ENCODE results near the gene RFT1.
"Not testable (repeated sequence)": the region's sequence is repeated elsewhere in the genome, so short reads cannot be mapped to it uniquely, and the experiment has no call there.

The RFT1 gene

DNA sequence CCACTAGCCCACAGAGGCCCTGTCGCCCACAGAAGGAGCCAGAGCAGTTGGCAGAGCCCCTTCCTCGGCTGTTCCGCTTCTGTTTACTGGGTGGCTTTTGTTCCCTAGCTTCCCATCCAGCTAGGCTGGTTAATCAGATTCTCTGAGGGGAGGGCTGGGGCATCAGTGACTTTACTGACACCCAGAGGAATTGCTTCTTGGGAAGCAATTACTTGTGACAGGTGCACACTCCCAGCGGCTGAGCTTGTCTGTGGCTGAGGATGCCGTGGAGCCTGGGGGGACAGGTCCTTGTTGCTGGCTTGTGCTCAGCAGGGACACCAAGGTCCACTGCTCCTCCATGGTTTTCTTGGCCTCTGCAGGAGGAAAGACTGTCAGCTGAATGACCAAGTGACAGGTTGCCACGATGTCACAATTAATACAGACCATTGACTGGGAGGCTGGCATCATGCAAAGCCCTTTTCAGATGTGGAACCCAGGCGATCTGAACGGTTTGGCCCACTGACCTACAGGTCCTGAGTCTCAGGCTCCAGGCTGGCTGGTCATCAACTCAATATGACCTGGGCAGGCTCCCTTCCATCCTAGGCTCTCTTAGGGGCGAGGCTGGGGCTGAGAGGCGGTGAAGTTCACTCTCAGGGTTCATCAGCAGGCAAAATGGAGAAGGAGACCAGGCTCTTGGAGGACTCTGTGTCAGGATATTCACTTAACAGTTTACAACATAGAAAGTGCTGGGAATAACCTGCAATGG lies 52.6 kb downstream of the RFT1 start:
- no peak overlapping the region for H3K4me3 ChIP-seq (ENCODE audit: low read length)
- DNase-seq (ENCODE audit: low read depth, low spot score), result no peak

DNA sequence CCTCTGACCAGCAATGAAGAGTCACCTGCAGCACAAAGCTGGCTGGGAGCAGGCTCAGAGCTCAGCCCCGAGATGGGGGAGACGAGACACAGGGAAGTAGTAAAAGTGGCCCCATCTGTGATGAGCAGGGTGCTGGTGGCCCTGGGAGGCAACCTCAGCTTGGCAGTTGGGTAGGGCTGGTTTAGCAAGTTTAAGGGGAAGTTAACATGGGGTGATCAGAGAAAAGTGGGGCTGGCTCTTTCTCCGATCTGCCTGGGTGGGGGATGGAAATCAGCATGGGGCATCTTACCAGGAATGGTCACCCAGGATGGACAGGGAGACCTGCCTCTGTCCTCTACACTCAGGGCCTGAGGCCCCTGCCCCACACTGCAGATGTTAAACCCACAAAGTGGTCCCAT lies 54.5 kb downstream of the RFT1 start:
- no peak overlapping the region for H3K4me3 ChIP-seq (ENCODE audit: low read length)
- DNase-seq (ENCODE audit: low read depth, low spot score), result no peak

DNA sequence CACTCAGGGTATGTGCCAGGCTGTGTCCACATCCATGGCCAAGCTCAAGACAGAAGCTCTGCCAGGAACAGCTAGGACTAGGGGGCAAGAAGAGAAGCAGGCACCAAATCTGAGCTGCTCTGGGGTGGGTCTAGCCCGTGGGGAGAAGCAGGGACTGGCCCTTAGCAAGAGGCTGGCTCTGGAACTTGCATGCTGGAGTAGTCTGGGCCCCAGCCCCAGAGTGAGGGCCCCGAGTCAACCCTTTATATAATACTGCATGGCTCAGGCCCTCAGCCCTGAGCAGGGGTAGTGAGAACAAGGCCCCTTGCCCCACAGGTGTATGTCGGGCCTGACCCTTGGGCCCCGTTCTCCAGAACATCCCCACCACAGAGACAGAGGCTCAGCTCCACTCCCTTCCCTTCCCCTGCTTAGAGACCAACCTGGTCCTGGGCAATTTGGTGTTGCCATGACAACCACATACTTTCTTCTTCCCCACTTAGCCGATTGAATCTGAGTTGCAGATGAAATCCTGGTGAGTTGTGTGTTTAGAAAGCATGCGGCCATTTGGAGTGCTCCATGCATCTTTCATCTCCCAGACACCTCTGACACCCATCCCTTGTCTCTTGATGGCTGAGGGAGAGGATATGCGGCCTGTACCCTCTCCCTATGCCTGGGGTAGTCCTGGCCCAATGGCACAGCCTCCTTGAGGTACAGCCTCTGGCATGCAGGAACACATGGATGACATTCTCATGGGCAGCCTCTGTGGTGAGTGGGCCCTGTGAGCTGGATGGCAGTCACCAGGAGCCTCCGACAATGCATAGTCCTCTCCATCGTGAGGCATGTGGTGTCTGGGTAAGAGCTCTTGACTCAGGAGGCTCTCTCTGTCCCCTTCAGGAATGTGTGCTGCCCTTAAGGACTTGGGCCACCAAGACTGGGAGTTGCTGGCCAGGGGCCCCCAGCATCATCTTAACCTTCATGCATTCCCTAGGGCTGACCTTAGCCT lies 55.2 kb downstream of the RFT1 start:
- H3K4me3 ChIP-seq (ENCODE audit: low read length), result no peak overlapping the region
- no peak for DNase-seq (ENCODE audit: low read depth, low spot score)

DNA sequence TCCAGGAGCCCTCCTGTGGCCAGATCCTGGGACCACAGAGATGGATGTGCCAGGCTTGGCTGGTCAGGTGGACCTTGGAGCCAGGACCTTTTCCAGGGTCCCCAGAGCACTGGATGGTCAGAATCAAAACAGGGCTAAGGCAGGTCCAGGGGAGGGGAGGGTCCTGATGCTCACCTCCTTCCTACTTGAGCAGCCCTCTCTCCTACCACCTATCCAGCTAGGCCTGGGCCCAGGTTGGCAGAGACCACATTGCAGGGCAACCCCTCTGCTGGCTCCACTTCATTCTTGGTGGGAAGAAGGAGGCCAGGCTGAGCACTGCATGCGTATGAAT lies 55.9 kb downstream of the RFT1 start:
- no peak overlapping the region for H3K4me3 ChIP-seq (ENCODE audit: low read length)
- DNase-seq (ENCODE audit: low read depth, low spot score), result no peak

DNA sequence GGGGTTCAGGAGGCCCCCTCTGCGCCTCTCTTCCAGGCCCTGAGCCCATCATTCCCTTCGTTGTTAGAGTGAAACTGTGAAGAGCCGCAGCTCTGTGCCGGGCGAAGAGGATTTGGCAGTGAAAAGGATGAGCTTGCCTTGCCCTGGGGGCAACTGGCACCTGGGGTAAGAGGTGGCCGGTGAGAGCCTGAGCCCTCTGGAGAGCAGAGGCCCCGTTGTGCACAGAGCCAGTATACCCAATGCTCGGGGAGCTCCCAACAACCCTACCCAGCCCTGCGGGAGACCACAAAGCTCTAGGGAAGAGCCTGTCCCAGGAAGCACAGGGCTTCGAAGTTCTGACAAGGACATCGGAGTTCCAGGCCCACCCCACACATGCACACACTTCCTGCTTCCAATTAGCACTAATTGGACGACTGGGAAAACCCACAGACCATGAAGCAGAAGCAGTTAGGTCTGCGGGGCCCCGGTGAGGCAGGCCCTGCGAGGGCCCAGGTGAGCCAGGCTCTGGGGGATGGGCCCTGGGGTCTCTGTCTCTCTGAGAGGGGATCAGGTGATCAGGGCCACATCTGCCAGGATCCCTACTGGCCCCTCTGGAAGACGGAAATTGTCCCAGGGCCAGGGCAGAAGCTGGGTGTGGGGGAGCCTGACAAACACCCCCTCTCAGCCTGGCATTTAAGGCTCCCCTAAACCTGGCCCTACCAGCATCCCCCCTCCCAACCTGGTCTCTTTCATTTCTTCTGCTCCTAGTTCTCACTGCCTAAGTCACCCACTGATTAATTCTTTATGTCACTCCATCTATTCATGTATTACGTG lies 56.5 kb downstream of the RFT1 start:
- DNase-seq (ENCODE audit: low read depth, low spot score), result no peak
- peak overlapping the region; percentile 61 for H3K4me3 ChIP-seq (ENCODE audit: low read length)

DNA sequence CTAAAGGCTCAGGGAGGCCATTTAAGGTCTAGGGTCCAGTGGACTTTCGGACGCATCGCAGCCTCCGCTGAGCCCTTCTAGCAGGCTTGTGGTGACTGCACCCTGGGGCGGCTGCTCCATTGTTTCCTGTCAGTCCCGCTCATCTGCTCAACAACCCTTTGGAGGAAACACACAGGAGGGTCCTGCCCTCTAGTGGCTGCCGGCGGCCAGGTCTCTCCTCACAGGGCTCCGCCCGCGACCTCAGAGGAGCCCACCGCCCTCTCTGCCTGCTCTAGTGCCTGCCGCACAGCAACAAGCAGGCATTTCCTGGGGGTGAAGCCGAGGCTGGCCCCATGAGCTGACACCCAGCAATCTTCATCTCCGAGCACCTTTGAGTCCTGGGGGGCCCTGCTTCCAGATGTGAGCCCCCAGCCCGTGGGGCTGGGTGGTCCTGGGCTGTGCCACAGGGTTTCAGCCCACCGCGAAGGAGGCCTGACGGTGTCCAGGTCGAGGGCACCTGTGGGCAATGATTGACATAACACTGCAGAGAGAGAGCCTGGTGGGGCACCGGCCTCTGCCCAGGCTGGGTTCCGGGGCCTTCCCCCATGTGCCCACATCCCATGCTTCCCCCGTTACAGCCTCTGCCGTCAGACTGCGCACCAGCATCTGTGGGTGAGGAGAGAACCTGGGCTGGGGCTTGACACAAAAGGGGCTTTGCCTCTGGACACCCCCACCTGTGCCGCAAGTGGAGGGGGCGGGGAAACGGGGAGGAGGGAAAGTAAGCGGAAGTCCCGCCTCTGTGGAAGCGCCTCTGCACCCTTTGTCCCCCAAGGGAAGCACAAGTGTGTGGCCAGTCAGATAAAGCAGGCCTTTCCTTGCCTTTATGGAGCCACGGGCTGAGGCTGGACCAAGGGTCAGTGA lies 57.3 kb downstream of the RFT1 start:
- DNase-seq (ENCODE audit: low read depth, low spot score), result peak; percentile 83
- peak overlapping the region; percentile 61 for H3K4me3 ChIP-seq (ENCODE audit: low read length)

DNA sequence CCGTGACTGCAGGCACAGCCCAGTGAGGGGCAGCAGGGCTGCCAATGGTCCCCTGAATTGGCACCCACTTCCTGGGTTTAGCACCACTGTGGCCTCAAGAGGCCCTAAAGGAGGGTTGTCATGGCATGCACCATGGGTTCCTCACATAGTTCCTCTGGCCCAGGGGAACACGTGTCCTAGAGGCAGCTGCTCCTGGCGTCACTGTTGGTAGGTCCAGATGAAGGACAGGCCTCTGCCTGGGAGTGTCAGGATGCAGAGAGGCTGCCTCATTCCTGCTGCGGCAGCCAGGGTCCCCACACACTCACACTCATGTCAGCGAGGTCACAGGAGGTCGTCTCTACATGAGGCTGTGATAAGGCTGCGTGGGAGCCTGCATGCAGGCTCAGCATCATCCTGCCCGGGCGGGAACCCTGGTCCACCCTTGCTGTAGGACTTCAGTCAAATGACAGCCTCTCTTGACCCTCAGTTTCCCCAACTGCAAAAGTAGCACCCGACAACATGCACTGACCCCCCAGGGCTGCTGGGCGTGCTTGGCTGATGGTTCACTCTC lies 58.3 kb downstream of the RFT1 start:
- H3K4me3 ChIP-seq (ENCODE audit: low read length), result peak overlapping the region; percentile 61; the same call in 1 of the 2 replicates
- DNase-seq (ENCODE audit: low read depth, low spot score), result no peak

DNA sequence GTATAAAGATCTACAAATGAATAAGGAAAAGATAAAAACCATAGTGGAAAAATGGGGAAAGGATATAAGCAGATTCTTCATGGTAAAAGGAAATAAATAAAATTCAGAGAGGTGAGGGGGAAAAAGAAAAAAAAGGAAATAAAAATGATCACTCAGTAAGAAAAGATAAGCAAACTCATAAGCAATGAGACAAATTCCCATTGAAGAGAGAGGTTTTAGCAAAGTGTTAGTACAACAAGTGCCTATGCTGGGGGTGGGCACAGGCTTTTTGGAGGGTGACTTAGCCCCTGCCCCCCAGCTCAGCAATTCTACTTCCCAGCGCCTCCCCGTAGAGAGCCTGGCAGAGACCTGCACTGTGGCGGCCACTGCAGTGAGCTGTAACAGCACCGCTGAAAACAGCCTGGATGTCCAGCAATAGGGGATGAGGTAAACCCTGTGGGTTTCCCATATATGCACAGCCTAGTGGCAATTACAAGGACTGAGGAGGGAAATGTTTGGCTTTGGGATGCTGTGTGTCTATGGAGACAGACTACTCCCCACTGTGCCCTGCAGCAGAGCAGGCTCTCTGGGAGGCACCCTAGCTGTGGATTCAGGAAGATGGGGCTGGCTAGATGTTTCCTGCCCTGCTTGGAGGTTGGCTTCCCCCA lies 60.7 kb downstream of the RFT1 start:
- H3K4me3 ChIP-seq (ENCODE audit: low read length), result no peak overlapping the region
- no peak for DNase-seq (ENCODE audit: low read depth, low spot score)

DNA sequence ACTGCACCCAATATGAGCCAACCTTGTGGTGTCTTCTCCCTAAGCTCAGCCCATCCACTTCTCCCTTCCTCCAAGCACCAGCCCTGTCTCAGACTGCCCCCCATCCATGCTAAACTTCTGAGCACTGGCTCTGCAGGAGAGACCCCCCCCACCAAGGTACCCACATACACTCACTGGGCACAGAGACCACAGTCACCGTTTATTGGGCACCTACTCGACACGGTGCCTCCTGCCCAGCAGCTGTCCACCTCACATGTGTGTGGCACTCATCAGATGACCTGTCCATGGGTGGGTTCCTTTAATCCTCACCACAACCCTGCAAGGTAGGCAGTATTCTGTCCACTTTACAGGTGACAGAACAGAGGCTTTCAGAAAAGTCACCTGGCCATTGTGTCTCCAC lies 62.1 kb downstream of the RFT1 start:
- no peak for DNase-seq (ENCODE audit: low read depth, low spot score)
- no peak overlapping the region for H3K4me3 ChIP-seq (ENCODE audit: low read length)

DNA sequence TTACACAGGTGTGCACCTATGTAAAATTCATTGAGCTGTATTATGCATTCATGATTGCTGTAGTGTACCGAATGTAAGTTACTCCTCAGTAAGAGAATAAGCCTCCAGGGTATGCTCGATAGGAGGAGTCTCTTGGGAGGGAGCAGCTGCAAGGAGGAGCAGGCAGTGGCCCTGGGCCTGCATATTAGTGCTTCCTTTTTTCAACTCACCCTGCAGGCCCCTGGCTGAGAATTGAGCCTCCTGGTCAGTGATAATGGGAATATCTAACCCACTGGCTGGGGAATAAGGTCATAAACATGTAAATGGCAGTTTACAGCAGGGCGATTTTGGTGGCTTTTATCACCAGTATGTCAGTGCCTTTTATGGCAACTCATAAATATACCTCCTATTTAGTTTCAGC lies 62.7 kb downstream of the RFT1 start:
- H3K4me3 ChIP-seq (ENCODE audit: low read length), result no peak overlapping the region
- no peak for DNase-seq (ENCODE audit: low read depth, low spot score)

DNA sequence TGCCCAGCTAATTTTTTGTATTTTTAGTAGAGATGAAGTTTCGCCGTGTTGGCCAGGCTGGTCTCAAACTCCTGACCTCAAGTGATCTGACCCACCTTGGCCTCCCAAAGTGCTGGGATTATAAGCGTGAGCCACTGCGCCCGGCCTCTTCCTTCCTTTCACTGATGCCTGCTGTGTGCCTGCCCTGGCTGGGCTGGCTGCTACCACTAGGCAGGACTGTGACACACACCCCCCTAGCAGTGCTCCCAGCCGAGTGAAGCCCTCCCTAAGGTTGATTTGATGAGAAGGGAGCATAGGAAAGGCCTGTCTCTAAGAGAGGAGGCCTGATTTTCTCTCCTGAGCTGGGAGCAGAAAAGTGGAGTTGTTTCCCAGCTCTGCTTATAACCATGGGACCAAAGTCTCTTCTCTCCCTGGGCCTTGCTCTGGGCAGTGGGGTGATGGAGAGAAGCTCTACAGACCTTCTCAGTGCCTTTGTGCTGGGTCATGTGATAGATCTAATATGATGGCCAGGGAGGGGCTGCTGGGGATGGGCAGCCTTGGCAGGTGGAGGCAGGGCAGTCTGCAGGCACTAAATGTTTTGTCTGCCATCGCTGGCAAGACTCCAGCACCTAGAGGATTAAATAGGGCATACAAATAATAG lies 64.3 kb downstream of the RFT1 start:
- no peak overlapping the region for H3K4me3 ChIP-seq (ENCODE audit: low read length)
- no peak for DNase-seq (ENCODE audit: low read depth, low spot score)

DNA sequence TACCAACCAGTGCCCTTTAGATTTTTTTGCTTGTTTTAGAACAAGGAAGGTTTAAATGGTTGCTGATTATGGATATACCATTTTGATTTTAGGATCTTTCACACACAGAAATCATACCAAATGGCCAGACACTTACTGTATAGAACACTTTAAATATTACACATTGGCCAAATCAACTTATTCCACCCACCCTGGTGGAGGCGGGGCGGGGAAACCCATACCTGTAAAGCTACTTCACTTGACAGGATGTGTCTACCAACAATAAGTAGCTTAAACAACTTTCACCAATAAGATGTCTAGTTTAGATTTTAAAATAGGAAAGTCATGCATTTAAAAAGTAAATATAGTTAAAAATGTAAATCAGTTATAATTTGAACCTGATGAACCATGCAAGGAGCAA lies 67.3 kb downstream of the RFT1 start:
- no peak overlapping the region for H3K4me3 ChIP-seq (ENCODE audit: low read length)
- DNase-seq (ENCODE audit: low read depth, low spot score), result no peak

DNA sequence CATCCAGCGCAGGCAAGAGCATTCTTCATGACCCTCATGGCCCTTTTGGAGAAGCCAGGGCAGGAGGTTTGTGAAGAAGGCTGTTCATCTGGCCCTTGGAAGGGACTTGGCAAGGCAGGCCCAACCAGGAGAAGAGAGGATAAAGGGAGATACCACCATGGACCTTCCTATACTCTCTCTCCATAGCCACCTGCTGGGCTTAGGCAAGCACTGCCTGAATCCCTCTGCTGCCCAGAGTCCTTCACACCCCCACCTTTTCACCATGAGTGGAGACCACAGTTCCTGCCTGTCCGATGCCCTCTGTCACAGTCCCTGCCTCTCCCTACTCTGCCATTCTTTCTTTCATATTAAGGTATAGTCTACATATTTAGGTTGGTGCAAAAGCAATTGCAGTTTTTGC lies 73.8 kb downstream of the RFT1 start:
- H3K4me3 ChIP-seq (ENCODE audit: low read length), result no peak overlapping the region
- no peak for DNase-seq (ENCODE audit: low read depth, low spot score)

DNA sequence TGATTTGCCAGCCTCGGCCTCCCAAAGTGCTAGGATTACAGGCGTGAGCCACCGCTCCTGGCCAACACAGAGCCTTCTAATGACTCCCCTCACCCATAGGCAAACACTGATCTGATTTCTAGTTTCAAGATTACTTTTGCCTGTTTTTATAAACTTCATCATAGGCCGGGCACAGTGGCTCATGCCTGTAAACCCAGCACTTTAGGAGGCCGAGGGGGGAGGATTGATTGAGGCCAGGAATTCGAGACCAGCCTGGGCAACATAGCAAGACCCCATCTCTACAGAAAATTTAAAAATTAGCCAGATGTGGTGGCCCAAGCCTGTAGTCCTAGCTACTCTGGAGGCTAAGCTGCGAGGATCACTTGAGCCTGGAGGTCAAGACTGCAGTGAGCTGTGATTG lies 76.0 kb downstream of the RFT1 start:
- DNase-seq (ENCODE audit: low read depth, low spot score); H3K4me3 ChIP-seq (ENCODE audit: low read length): not testable (repeated sequence)

DNA sequence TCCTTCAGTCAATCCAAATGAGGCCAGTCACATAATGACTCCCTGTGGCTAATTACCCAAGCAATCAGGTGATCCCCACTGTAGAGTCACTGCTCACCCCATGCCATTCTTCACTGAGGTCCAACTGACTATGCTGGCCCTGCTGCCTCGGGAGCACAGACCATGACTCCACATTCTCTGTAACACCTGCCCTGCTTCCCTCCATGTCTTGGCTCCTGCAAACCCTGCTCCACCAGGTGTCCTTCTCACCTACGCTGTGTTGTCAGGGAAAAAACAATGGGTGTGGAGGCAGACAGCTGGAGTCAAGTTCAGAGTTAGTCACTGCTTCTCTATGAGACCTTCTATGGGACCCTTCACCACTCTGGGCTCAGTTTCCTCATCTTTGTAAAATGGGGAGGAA lies 78.3 kb downstream of the RFT1 start:
- DNase-seq (ENCODE audit: low read depth, low spot score), result no peak
- no peak overlapping the region for H3K4me3 ChIP-seq (ENCODE audit: low read length)

DNA sequence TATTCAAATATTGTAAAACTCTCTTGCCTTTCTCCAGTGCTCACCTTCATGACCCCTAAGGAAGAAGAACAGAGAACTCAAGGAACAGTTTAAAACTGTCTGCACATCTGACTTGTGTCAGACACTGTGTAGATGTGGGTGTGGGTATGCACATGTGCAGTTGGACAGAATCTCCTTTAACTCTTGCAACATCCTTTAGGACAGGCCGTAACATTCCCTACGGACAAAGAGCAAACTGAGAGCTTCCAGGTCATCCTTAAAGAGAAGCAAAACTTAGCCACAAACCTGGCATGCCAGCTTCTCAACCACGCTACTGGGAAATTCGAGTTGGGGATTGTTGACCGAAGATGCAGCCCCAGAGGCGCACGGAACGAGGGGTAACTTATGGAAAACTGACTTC lies 80.2 kb downstream of the RFT1 start:
- no peak overlapping the region for H3K4me3 ChIP-seq (ENCODE audit: low read length)
- no peak for DNase-seq (ENCODE audit: low read depth, low spot score)

Measured in Jurkat, Clone E6-1 (cell line).